Measurements from ENCODE around the gene OPHN1.

- TF ChIP-seq EZH2 (IDR thresholded peaks at IDR 0.05) = no peak
- TF ChIP-seq POLR2AphosphoS5 (IDR thresholded peaks at IDR 0.05; ENCODE audit: borderline replicate concordance, low read depth, low read length) = no peak
Observed at GRCh38 chrX:68462653-68463052, 29.4 kb upstream of the OPHN1 start.
